ENCODE results near the gene PRR16.

Gene PRR16

DNA sequence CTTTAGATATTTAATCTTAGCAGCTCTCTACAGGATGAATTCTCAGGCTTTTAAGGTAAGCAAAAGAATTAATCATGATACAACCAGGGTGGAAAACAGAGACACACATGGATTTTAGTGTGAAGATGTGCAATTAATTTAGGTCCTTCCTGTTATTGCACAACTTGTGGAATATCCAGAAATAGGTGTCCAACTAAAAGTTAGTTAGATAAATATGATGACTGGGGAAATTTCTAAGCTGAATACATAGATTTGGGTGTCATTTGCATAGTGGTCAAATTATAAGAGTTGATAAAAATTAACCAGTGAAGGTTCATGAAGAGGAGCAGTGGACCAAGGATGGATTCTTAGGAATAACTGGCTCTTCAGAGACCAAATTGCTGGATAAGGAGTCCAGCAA is 266.1 kb downstream of the PRR16 start:
- H4K20me1 ChIP-seq (ENCODE audit: low read depth, low read length): no peaks in the 10 kb centered on the region
- H3K9ac ChIP-seq (ENCODE audit: low read length): no peak overlapping the region
- no peak overlapping the region for H3K4me2 ChIP-seq (ENCODE audit: low read depth, low read length, poor library complexity, severe bottlenecking)
- H3K36me3 ChIP-seq (ENCODE audit: low read length): no peaks in the 10 kb centered on the region
- H3K4me3 ChIP-seq (ENCODE audit: insufficient read depth, low read length, poor library complexity, severe bottlenecking): no peak overlapping the region
- H2AFZ ChIP-seq (ENCODE audit: low read depth, low read length, severe bottlenecking): no peak overlapping the region
- H3K79me2 ChIP-seq (ENCODE audit: insufficient read depth, low read length): no peaks in the 10 kb centered on the region
- H3K27me3 ChIP-seq (ENCODE audit: low read length): no peaks in the 10 kb centered on the region
- H3F3A ChIP-seq (ENCODE audit: insufficient read depth): no peaks in the 10 kb centered on the region
- no peak for TF ChIP-seq EZH2phosphoT487 (conservative IDR thresholded peaks at IDR 0.05; ENCODE audit: low read length)
- TF ChIP-seq, protein P1, sequence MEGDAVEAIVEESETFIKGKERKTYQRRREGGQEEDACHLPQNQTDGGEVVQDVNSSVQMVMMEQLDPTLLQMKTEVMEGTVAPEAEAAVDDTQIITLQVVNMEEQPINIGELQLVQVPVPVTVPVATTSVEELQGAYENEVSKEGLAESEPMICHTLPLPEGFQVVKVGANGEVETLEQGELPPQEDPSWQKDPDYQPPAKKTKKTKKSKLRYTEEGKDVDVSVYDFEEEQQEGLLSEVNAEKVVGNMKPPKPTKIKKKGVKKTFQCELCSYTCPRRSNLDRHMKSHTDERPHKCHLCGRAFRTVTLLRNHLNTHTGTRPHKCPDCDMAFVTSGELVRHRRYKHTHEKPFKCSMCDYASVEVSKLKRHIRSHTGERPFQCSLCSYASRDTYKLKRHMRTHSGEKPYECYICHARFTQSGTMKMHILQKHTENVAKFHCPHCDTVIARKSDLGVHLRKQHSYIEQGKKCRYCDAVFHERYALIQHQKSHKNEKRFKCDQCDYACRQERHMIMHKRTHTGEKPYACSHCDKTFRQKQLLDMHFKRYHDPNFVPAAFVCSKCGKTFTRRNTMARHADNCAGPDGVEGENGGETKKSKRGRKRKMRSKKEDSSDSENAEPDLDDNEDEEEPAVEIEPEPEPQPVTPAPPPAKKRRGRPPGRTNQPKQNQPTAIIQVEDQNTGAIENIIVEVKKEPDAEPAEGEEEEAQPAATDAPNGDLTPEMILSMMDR (IDR thresholded peaks at IDR 0.05; ENCODE audit: insufficient read depth, low read length, poor library complexity, severe bottlenecking): no peak
- H3K9me3 ChIP-seq (ENCODE audit: insufficient read depth, low read length): no peaks in the 10 kb centered on the region
- no peaks in the 10 kb centered on the region for H3K9me2 ChIP-seq (replicated peaks; ENCODE audit: insufficient read depth, low read length)
- H3K27ac ChIP-seq (ENCODE audit: low read depth, low read length): no peak overlapping the region

DNA sequence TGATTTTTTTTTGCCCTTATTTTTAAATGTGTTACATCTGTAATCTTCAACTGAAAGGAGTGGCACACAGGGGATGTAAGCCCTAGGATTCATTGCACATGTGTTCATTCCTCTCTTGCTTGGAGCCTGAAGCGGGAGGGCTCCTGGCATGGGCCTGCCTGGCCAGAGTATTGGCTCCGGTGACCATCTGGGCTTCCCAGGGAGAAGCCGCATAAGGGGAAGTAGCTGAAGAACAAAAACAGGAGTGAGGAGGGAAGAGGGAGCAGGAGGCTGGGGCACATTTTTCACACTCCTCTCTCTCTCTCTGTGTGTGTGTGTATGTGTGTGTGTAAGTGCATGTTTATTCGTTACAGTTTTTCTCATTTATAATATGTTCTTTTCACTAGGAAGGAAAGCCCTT is 269.9 kb downstream of the PRR16 start:
- Histone ChIP-seq H3K4me3 (ENCODE audit: insufficient read depth, low read length, poor library complexity, severe bottlenecking) (no peak overlapping the region), H3K27me3 (ENCODE audit: low read length) (no peaks in the 10 kb centered on the region), H4K20me1 (ENCODE audit: low read depth, low read length) (no peaks in the 10 kb centered on the region), H3K79me2 (ENCODE audit: insufficient read depth, low read length) (no peaks in the 10 kb centered on the region), H3K9ac (ENCODE audit: low read length) (no peak overlapping the region), H3F3A (ENCODE audit: insufficient read depth) (no peaks in the 10 kb centered on the region), H3K4me2 (ENCODE audit: low read depth, low read length, poor library complexity, severe bottlenecking) (no peak overlapping the region), H3K36me3 (ENCODE audit: low read length) (no peaks in the 10 kb centered on the region), H3K9me2 (replicated peaks; ENCODE audit: insufficient read depth, low read length) (no peaks in the 10 kb centered on the region), H3K27ac (ENCODE audit: low read depth, low read length) (no peak overlapping the region), H2AFZ (ENCODE audit: low read depth, low read length, severe bottlenecking) (no peak overlapping the region), H3K9me3 (ENCODE audit: insufficient read depth, low read length) (no peaks in the 10 kb centered on the region)
- TF ChIP-seq, protein P1 (IDR thresholded peaks at IDR 0.05; ENCODE audit: insufficient read depth, low read length, poor library complexity, severe bottlenecking): no peak
- no peak for TF ChIP-seq EZH2phosphoT487 (conservative IDR thresholded peaks at IDR 0.05; ENCODE audit: low read length)

GRCh38 chr5:120735076-120735475 is 271.0 kb downstream of the PRR16 start:
- H3K9me2 ChIP-seq (replicated peaks; ENCODE audit: insufficient read depth, low read length): no peaks in the 10 kb centered on the region
- H3K4me3 ChIP-seq (ENCODE audit: insufficient read depth, low read length, poor library complexity, severe bottlenecking): no peak overlapping the region
- no peak for TF ChIP-seq EZH2phosphoT487 (conservative IDR thresholded peaks at IDR 0.05; ENCODE audit: low read length)
- TF ChIP-seq, protein P1 (IDR thresholded peaks at IDR 0.05; ENCODE audit: insufficient read depth, low read length, poor library complexity, severe bottlenecking): no peak
- no peaks in the 10 kb centered on the region for H3K9me3 ChIP-seq (ENCODE audit: insufficient read depth, low read length)
- H3K4me2 ChIP-seq (ENCODE audit: low read depth, low read length, poor library complexity, severe bottlenecking): no peak overlapping the region
- no peaks in the 10 kb centered on the region for H4K20me1 ChIP-seq (ENCODE audit: low read depth, low read length)
- no peaks in the 10 kb centered on the region for H3K79me2 ChIP-seq (ENCODE audit: insufficient read depth, low read length)
- H3F3A ChIP-seq (ENCODE audit: insufficient read depth): no peaks in the 10 kb centered on the region
- H2AFZ ChIP-seq (ENCODE audit: low read depth, low read length, severe bottlenecking): no peak overlapping the region
- no peak overlapping the region for H3K27ac ChIP-seq (ENCODE audit: low read depth, low read length)
- no peaks in the 10 kb centered on the region for H3K36me3 ChIP-seq (ENCODE audit: low read length)
- H3K27me3 ChIP-seq (ENCODE audit: low read length): no peaks in the 10 kb centered on the region
- no peak overlapping the region for H3K9ac ChIP-seq (ENCODE audit: low read length)
